HG03280 (cell line): ENCODE data around the gene ESRRB.
"Not testable (repeated sequence)": the region's sequence is repeated elsewhere in the genome, so short reads cannot be mapped to it uniquely, and the experiment has no call there.

Experiments
- ATAC-seq: cut with Tn5 transposase; IDR thresholded peaks from one replicate; pipeline ENCODE4 v1.9.1; 2021; ENCODE audit warnings: mild to moderate bottlenecking, moderate library complexity; ENCODE audit not compliant: unreplicated experiment

The ESRRB gene

GRCh38 chr14:76536636-76537035, 160.7 kb downstream of the ESRRB start:
- ATAC-seq: not testable (repeated sequence)

GRCh38 chr14:76537906-76538647, 162.1 kb downstream of the ESRRB start:
- no peak for ATAC-seq

DNA sequence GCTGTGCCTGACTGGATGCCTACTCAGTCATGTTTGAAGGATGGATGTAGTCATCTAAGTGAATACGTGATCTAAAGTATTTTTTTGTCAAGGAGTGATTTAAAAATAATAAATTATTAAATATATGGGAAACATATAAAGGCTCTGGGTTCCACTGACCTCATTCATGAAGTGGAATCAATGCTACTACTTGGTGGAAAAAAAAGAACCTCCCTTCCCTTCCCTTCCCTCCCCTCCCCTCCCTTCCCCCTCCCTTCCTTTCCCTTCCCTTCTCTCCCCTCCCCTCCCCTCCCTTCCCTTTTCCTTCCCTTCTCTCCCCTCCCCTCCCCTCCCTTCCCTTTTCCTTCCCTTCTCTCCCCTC, 162.7 kb downstream of the ESRRB start:
- no peak for ATAC-seq

DNA sequence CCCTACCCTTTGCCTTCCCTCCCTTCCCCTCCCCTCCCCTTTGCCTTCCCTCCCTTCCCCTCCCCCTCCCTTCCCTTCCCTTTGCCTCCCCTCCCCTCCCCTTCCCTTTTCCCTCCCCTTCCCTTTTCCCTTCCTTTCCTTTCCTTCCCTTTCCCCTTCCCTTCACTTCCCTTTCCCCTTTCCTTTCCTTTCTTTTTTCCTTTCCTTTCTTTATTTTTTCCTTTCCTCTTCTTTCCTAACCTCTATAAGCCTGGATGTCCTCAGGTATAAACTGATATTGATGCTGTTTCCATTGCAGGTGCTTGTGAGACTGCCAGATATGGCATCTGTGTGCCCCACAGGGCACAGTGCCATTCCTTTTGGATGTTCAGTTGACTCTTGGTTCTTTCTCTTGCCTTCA, 163.2 kb downstream of the ESRRB start:
- no peak for ATAC-seq

- no peak for ATAC-seq
These were observed 165.8 kb downstream of the ESRRB start for GRCh38 chr14:76541594-76542219.

DNA sequence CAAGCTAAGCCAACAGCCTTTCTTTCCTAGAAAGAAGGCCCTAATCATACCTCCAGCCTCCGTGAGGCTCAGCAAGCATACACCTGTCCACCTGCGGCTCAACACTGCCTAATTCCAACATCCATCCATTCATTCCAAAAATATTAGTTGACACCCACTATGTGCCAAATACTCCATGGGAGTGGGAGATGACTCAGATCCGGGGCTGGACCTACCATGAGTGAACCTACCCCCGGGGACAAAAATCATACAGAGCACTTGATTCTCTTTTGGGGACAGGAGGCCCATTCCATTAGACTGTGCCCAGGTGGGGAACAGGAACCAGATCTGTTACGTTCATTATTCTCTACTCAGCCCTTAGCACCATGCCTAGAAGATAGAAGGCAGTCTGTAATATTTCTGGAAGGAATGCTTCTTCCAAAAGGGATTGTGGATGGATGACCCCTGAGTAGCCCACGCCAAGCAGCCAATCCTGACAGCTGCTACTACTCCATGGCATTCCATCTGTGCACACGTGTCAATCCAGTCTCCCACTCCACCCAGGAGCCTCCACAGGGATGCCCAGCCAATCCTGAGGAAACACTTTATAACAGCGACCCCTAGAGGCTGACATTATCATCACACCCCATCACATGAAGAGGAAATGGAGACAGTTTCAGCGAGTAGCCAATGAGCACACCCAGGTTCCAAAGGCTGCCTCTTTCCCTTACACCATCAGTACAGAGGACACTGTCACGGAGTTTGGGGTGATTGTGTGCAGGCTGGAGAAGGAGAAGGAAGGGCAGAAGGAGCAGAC, 170.7 kb downstream of the ESRRB start:
- ATAC-seq: no peak

GRCh38 chr14:76547831-76548230, 171.9 kb downstream of the ESRRB start:
- ATAC-seq: no peak

DNA sequence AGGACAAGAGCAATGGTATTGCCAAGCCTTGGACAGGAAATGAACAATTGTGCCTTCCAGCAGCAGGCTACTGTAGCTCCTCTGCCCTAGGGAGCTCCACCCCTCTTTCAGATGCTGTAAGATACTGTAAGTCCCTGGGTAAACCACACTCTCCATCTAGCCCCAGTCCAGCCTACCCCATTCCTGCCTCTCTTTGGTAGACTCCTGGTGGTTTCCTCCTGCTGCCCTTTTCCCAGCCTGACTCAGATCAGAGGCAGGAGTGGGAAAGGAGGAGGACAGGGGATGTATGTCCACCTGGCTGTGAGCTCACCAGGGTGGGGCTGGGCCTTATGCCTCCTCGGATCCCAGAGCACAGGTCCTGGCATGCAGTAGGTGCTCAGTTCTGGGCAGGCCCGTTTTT, 174.6 kb downstream of the ESRRB start:
- ATAC-seq: no peak

DNA sequence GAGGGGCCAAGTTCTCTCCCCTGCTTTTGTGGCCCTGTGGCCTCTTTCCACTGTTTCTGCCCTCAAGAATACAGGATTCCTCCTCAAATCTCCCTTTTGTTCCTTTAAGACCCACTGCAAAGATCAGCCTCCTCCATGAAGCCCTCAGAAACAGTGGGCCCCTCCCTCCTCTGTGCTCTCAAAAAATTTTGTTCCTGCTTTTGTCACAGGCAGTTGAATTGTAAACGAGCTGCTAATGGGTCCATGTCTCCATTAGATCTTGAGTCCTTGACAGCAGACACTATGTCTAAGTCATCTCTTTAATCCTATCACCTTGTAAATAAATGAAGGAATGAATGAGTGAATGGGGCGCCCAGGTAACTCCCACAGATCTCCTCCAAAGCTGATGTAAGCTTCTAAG, 175.2 kb downstream of the ESRRB start:
- ATAC-seq: no peak
